GM15510 (cell line): ENCODE measurements around the gene PACSIN3.
A peak's percentile ranks its signal among the peaks of the same experiment; 100 is the strongest.

Experiments
- POLR2A ChIP-seq: IDR thresholded peaks from 3 replicates; pipeline ENCODE4 v1.6.1; 2011; ENCODE audit warnings: borderline replicate concordance; ENCODE audit not compliant: insufficient read length; ENCODE audit errors: extremely low read depth

The PACSIN3 gene

GRCh38 chr11:47186076-47186699 is at the start of gene PACSIN3:
Gene PACSIN3, minus strand, starts transcription at chr11:47186434. Its CDS starts 3,707 bp downstream, at chr11:47182727.
- TF ChIP-seq POLR2A, result no peak

GRCh38 chr11:47235163-47235562 is 48.9 kb upstream of the PACSIN3 start:
- TF ChIP-seq POLR2A, result no peak

- no peak for TF ChIP-seq POLR2A
These were observed 48.5 kb upstream of the PACSIN3 start for GRCh38 chr11:47234669-47235100.

GRCh38 chr11:47233989-47234668 is 47.9 kb upstream of the PACSIN3 start:
- no peak for TF ChIP-seq POLR2A

GRCh38 chr11:47233051-47233450 is 46.8 kb upstream of the PACSIN3 start:
- no peak for TF ChIP-seq POLR2A

- TF ChIP-seq POLR2A, result no peak
These were observed 42.9 kb upstream of the PACSIN3 start for GRCh38 chr11:47229161-47229560.

GRCh38 chr11:47225552-47226400 is 39.5 kb upstream of the PACSIN3 start:
- TF ChIP-seq POLR2A, result no peak

GRCh38 chr11:47222696-47223095 is 36.5 kb upstream of the PACSIN3 start:
- TF ChIP-seq POLR2A, result no peak

- no peak for TF ChIP-seq POLR2A
These were observed 34.2 kb upstream of the PACSIN3 start for GRCh38 chr11:47220401-47220821.

GRCh38 chr11:47216121-47216798 is 30.0 kb upstream of the PACSIN3 start:
- TF ChIP-seq POLR2A, result peak; percentile 42

- no peak for TF ChIP-seq POLR2A
These were observed 29.2 kb upstream of the PACSIN3 start for GRCh38 chr11:47215366-47215910.

- TF ChIP-seq POLR2A, result peak; percentile 58
These were observed 27.8 kb upstream of the PACSIN3 start for GRCh38 chr11:47213950-47214565.

GRCh38 chr11:47212938-47213337 is 26.7 kb upstream of the PACSIN3 start:
- no peak for TF ChIP-seq POLR2A

- TF ChIP-seq POLR2A, result no peak
These were observed 22.4 kb upstream of the PACSIN3 start for GRCh38 chr11:47208628-47209027.
